KG1 (cell line): Measurements from ENCODE around the gene SPDYE2.
"Not testable (repeated sequence)": the region's sequence is repeated elsewhere in the genome, so short reads cannot be mapped to it uniquely, and the experiment has no call there.

Source experiments
- DNase-seq: peaks from one replicate; lab custom pipeline; 2025; lab: John Stamatoyannopoulos, UW

The SPDYE2 gene, protein sequence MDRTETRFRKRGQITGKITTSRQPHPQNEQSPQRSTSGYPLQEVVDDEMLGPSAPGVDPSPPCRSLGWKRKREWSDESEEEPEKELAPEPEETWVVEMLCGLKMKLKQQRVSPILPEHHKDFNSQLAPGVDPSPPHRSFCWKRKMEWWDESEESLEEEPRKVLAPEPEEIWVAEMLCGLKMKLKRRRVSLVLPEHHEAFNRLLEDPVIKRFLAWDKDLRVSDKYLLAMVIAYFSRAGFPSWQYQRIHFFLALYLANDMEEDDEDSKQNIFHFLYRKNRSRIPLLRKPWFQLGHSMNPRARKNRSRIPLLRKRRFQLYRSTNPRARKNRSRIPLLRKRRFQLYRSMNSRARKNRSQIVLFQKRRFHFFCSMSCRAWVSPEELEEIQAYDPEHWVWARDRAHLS

DNA sequence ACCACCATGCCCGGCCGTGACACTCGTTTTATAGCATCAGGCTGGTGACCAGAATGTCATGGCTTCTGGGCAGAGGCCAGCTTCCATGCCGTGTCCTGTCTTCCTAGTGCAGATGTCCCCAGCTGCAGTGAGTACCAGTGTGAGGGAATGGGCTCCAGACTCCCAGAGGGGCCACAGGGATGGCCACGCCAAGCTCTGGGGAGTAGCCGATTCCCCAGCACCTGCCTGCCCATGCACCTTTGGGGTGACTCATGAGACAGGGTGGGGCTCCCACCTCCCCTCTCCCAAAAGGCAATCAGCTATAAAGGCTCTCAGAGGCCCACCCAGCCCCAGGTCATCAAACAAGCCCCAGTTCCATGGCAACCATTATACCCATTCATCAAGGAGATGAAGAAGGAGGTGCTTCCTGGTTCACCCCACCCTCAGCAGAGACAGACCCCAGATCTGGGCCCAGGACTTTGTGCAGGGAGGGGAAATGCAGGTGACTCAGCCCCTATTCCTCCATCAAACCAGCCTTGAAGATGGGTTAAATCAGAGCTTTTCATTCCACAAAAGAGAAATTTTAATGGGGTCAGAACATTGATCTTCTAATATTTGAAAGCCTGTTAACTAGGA, at the start of gene SPDYE2:
TSS of gene SPDYE2 (plus strand) at position 419 of the 615 bp plus-strand sequence. CDS start 2,030 bp downstream, outside the sequence.
- DNase-seq = not testable (repeated sequence)

- not testable (repeated sequence) for DNase-seq
Measured at GRCh38 chr7:102503141-102503540, 47.9 kb upstream of the SPDYE2 start.

- DNase-seq = not testable (repeated sequence)
Measured at GRCh38 chr7:102505298-102506185, 45.5 kb upstream of the SPDYE2 start.

DNA sequence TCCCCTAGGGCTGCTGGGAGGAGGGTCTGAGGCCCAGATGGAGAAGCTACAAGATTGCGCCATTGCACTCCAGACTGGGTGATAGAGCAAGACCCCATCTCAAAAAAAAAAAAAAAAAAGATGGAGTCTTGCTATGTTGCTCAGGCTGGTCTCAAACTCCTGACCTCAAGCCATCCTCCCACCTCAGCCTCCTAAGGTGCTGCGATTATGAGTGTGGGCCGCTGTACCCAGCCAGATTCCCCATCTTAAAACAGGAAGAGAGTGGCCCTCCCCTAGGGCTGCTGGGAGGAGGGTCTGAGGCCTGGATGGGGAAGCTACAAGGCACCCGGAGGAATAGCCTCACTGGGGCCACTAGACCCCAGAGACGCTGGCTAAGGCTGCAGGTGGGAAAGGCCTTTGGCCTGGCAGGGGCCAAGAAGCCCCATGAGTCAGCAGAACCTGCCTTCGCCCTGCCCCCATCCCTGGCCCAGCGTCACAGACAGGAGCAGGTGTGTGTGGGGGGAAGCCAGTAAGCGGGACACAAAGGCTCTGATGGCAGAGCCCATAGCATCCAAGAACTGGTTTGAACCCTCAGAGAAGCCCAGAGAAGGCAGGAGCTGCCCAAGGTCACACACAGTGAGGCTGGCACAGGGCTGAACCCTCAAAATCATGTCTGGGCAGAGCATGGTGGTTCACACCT, 43.5 kb upstream of the SPDYE2 start:
- not testable (repeated sequence) for DNase-seq

DNA sequence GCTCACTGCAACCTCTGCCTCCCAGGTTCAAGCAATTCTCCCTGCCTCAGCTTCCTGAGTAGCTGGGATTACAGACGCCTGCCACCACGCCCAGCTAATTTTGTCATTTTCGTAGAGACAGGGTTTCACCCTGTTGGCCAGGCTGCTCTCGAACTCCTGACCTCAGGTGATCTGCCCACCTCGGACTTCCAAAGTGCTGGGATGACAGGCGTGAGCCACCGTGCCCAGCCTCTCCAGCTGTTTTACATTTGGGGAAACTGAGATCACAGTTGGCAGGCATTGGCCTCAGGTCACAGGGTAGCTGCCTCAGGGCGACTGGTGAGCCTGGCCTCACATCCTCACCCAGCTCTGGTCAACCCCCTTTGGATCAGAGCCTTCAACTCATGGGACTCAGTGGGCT, 40.5 kb upstream of the SPDYE2 start:
- DNase-seq = not testable (repeated sequence)

DNA sequence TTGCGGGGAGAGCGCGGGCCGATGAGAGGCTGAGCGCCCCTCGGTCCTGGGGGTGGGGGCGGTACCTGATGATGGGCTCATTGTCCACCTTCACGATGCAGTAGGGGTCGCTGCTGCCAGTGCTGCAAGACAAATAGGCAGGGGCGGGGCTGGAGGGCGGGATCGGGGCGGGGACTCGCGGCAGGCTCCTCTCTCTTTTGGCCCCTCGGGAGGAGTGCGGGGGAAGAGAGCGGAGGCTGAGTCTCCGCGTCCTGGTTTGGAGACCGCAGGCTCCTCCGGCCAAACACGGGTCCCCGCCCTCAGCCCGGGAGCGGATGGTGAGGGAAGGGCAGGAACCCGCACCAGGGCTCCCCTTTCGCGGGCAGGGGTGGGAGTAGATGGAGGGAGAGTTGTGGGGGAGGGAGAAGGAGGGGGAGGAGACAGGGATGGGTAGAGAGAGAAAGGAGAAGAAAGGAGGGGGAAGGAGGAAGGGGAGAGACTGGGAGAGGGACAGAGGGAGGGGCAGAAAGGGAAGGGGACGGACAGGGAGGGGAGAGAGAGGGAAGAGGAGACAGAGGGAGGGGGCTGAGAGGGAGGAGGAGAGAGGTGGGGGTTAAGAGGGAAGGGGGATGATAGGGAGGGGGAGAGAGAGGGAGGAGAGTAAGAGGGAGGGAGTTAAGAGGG, 39.0 kb upstream of the SPDYE2 start:
- not testable (repeated sequence) for DNase-seq

DNA sequence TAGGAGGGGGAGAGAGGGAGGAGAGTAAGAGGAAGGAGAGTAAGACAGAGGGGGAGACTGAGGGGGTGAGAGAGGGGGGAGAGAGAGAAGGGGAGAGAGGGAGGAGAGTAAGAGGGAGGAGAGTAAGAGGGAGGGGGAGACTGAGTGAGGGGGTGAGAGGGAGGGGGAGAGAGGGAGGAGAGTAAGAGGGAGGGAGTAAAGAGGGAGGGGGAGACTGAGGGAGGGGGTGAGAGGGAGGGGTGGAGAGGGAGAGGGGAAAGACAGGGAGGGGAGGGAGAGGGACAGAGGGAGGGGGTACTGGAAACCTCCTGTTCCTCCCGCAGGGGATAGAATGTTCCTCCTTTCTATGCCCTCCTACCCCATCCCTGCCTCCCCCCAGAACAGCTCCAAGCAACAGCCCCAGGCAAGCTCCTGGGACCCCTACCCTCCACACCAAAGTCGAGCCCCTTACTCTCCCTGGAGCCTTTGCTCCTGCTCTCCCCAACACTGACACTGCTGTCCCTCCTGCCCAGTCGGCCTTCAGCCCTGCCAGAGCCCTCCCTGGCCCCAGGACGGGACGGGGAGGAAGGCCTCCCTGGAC, 38.3 kb upstream of the SPDYE2 start:
- not testable (repeated sequence) for DNase-seq

GRCh38 chr7:102514881-102515721, 35.9 kb upstream of the SPDYE2 start:
- not testable (repeated sequence) for DNase-seq

DNA sequence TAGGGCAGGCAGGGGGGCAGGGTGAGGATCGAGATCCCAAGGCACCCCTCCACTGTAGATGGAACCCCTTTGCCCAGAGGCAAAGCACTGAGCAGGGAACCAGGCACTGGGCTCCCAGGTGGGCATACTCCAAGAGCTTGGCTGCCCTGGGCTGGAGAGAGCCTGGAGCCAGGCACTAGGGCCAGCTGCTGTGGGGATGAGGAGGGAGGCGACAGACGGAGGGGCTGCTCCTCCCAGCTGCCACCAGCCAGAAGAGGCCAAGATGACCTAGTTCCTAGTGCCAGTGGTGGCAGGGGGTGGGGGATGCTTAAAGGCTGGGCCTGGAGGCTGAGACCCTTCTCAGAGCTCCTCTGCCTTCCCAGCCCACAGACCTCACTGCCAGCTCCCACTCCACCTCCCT, 35.1 kb upstream of the SPDYE2 start:
- not testable (repeated sequence) for DNase-seq

- DNase-seq = not testable (repeated sequence)
Measured at GRCh38 chr7:102516951-102517350, 34.1 kb upstream of the SPDYE2 start.

DNA sequence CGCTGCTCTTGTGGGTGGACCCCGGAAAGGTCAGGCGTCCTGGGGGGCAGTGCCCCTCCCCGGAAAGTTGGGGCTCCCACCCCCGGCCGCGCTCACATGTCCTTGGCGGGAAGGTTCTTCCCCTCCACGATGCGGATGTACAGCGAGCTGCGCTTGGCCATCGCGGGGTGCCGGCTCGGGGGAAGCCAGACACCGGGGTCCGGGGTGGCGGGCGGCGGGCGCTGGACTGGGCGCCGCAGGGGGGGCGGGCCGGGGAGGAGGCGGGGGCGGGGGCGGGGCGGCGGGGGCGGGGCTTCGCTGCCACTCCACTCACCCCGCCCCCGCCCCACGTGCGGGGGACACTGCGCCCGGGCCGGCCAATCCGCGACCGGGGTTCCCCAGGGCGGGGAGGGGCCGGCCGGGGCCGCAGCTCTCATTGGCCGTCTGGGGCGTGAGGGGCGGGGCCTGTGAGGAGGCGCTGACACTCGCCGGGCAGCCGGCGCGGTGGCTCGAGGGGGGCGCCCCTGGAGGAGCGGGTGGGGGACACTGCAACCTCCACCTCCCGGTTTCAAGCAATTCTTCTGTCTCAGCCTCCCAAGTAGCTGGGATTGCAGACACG, 33.4 kb upstream of the SPDYE2 start, which contains the start of gene RASA4B:
TSS of gene RASA4B (minus strand) at position 228 of the 598 bp plus-strand sequence. CDS start at position 161, 67 bp downstream.
- DNase-seq = not testable (repeated sequence)

DNA sequence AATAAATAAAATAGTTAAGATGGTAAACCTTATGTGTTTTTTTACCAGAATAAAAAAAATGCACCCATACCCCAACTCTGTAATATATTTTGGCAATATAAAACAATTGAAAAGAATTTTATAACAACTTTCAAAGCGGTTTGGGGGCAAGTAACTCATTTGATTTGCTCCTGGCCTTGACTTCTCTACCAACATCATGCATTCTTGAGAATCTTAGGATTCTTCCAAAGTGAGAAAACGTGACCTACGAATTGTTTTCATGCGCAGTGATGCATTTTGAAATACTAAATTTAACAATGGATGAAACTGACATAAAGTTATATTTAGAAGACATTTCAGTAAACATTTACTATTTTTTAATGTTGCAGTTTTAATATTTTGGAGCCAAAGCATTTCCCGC, 30.2 kb upstream of the SPDYE2 start:
- DNase-seq = not testable (repeated sequence)

- not testable (repeated sequence) for DNase-seq
Measured at GRCh38 chr7:102524803-102525202, 26.2 kb upstream of the SPDYE2 start.

GRCh38 chr7:102527182-102527581, 23.8 kb upstream of the SPDYE2 start:
- not testable (repeated sequence) for DNase-seq

DNA sequence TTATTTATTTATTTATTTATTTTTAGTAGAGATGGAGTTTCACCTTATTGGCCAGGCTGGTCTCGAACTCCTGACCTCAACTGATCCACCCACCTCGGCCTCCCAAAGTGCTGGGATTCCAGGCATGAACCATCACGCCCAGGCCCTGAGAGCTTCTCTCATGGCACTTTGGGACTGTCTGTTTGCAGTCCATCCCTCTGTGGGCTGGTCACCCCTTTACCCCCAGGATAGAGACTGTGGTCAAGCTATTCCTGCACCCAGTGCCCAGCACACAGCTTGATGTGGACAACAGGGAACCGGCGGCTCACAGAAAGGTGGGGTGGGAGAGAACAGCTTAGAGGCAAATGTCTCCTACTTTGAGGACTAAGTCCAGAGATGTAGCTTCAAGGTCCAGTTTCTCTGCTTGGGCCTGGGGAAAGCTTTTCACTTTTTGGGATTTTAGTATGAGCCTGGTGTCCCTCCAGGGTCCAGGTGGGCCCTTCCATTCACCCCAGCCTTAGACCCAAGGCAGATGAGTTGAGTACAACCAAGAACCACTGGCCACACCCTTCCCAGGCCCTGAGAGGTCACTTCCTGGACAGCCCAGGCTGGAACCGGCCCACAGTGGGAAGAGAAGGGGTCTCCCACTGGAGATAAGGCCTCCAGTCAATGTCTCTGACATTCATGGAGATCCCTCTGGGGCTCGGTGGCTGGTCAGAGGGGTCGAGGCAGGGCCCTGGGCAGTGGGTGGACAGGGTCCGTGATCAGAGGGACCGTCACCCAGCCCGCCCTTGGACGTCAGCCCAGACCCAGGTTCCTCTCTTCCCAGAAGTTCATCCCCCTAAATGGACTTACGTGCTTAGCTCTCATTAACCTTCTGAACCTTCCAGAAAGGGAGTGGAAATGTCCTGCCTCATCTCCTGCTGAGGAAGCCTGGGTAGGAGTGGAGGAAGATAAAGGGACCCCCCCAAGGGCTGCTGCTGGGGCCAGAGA, 22.9 kb upstream of the SPDYE2 start:
- DNase-seq = not testable (repeated sequence)

DNA sequence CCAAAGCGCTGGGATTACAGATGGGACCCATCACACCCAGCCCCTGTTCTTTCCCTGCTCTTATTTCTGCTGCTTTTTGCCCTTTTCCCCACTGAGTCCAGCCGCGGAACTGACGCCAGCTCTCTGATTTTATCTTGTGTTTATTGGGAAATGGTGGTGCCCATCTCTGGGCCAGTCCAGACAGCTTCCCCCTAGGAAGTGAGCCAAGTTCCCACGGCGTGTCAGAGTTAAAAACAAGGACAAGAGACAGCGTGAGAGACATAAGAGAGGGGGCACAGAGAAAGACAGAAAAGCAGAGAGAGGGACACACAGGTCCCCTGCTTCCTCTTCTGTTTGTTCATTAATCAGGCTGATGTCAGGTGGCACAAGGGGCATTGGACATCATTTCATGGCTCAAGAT, 19.4 kb upstream of the SPDYE2 start:
- DNase-seq = not testable (repeated sequence)

GRCh38 chr7:102532127-102532526, 18.9 kb upstream of the SPDYE2 start:
- DNase-seq = not testable (repeated sequence)

GRCh38 chr7:102535062-102535615, 15.9 kb upstream of the SPDYE2 start:
- DNase-seq = not testable (repeated sequence)
